ENCODE measurements around the gene HAPSTR1.
"Not testable (repeated sequence)": the region's sequence is repeated elsewhere in the genome, so short reads cannot be mapped to it uniquely, and the experiment has no call there.

The HAPSTR1 gene

DNA sequence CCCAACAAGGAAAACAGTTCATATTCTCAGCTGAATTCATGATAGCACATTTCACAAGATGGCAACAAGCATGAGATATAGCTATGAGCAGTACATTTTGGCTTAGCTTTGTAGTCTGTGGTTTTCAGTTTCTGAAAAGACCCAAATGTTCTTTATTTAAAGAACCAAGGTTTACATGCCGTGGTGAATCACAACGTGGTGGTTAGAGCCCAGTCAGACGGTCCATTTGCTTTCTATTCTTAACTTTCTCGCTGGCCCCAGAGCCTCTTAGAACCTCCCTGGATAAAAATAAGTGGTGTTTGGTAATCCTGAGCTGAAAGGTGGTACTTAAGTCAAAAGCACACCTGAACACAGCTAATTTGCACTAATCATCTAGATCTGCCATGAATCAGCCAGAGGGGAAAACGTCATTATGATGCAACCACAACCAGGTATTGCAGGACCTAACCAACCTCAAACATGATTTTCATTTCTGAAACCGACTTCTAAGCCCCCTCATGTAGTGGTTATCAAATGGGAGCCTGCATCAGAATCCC is 18.6 kb upstream of the HAPSTR1 start:
- no peak for DNase-seq

DNA sequence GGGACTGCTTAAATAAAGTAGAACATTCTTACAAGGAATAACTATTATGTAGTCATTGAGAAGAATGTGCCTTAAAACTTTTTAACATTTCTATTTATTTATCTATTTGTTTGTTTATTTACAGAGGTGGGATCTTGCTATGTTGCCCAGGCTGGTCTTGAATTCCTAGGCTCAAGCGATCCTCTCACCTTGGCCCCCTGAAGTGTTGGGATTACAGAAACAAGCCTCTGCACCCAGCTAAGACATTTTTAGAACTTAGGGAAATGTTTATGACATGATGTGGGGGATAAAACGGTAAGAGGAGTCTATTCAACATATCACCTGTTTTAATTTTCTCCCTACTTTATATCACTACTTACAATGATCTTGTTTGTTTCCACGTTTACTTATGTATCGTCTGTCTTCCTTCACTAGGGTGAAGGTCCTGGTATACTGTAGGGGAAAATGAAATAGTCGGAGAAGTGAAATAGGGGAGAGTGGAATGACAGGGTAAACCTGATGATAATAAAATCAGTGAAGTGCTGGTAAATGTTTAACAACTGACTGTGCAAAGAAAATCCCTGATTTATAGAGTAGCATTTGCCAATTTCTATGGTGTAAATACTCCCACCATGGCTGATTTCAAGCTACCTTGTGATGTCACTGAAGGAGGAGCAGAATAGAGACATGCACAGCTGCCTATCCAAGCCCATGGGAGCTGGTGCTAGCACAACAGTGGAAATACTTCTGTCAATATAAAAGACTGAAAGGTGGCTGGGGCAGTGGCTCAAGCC is 16.0 kb upstream of the HAPSTR1 start:
- no peak for DNase-seq

DNA sequence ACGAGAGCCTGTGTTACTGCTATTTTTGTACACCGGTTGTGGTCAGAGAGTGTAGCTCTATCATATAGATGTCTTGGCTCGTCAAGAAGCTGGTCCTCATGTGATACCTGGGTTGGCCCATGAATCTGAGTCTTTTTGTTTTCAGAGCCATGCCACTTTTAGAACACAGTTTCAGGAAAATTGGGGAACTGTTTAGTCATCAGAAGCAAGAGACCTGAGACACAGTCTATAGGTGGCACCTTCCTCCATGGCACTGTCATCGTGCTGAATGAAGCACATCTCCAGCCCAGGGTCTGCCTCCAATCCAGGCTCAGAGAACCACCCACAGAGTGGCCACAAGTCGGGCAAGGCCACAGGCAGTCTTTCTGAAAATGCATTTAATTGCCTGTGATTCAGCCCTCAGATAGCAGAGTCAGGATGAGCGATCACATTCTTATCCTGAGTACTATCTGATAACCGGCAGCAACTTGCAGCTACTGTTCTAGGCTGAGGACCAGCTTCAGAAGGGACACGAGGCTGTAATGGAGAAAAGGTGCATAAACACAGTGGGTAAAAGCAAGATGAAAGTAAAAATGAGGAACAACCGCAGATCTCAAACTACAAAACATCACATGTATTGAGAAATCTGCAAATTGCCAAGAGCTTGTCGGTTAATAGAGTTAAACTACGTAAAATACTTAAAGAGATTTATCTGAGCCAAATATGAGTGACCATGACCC is 14.2 kb upstream of the HAPSTR1 start:
- no peak for DNase-seq

DNA sequence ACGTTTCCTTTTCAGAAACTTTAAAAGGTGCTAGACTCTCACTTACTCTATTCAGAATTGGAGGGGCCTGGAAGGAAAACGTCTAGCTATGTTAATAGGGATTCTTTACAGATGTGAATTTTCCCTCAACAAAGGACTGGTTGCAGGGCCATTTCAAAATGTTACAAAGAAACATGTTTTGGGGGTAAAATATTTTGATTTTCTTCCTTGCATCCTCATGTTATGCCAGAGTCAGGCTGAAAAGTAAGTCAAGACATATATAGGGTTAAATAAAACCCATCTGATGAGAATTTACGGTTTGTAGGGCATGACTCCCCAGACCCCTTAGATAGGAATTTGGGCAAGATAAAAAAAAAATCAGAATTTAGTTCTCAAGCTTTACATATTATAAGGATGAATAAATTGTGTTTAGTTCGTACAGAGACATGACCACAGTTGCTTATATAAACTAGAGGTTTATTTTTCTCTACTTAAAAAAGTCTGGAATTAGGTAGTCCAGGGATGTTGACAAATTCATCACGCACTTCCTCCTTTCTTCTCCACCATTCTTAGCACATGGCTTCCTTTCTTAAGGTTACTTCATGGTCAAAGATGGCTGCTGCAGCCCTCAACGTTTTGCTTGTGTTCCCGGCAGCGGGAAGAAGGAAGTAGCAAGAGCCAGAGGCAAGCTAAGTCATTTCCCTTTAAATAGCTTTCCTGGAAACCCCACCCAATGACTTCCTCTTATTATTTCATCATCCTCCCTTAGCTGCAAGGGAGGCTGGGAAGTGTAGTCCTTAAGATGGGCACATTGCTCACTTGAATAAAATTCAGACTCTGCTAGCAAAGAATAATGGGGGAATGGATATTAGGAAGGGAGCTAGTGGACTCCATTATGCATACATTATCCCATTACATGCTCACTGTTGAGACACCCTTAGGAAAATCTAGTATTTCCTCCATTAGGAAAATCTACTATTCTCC is 12.7 kb upstream of the HAPSTR1 start:
- not testable (repeated sequence) for DNase-seq

DNA sequence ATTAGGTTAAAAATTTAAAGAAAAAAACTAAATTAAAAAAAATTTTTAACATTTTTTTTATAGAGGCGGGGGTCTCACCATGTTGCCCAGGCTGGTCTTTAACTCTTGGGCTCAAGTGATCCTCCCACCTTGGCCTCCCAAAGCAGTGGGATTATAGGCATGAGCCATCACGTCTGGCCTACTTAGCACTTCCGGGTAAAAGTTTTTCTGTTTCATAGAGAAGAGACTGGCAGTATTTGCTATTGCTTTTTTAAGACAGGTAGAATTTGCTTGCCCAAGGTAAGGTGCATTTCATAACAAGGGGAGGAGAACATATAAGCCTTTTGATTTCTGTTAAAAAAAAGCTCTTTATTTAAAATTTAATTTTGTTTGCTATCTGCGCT is 12.0 kb upstream of the HAPSTR1 start:
- DNase-seq, result no peak

DNA sequence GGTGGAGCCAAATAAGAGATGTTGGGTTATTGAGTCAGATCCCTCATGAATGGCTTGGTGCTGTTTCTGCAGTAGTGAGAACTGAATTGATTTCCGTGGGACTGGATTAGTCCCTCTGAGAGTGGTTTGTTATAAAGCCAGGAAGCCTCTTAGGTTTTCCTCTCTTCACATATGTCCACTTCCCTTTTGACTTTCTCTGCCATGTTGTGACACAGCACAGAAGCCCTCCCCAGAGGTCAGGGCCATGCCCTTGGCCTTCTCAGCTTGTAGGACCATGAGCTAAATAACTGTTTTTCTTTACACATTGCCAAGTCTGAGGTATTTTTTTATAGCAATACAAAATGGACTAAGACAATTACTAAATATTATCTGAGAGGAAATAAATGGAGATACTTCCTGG is 10.3 kb upstream of the HAPSTR1 start:
- DNase-seq, result no peak

DNA sequence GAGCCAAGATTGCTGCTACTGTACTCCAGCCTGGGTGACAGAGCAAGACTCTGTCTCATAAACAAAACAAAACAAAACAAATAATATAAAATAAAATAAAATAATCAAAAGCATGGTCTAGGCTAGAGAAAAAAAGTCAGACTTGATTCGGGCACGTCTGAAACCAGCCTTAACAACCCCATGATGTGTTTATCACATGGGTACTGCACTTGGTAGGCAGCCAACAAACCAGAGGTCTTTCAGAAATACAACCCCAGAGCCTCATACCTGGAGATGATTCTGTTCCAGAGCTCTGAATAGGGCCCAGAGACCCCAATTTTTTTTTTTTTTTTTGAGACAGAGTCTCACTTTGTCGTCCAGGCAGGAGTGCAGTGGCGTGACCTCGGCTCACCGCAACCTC is 9.6 kb upstream of the HAPSTR1 start:
- DNase-seq, result no peak

DNA sequence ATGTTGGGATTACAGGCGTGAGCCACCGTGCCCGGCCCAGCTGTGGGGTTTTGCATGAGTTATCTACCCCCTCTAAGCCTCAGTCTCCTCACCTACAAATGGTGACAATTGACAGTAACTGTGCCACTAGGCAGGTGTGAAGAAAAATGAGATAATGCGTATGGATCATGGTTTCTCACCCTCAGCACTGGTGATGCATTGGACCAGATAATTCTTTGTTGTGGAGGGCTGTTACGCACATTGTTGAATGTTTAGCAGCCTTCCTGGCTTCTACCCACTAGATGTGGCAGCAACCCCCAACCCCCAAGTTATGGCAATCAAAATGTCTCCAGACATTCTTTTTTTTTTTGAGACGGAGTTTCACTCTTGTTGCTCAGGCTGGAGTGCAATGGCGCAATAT is 9.0 kb upstream of the HAPSTR1 start:
- no peak for DNase-seq

DNA sequence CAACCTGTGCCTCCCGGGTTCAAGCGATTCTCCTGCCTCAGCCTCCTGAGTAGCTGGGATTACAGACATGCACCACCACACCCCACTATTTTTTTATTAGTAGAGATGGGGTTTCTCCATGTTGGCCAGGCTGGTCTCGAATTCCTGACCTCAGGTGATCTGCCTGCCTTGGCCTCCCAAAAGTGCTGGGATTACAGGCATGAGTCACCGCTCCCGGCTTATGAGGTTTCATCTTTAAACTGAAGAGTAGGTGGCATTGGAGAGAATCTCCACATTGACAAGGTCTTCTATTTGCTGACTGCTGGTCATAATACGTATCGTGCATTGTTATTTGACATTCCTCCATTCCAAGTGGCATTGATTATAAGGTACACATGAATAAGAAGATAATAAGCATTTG is 3.7 kb upstream of the HAPSTR1 start:
- DNase-seq, result not testable (repeated sequence)

DNA sequence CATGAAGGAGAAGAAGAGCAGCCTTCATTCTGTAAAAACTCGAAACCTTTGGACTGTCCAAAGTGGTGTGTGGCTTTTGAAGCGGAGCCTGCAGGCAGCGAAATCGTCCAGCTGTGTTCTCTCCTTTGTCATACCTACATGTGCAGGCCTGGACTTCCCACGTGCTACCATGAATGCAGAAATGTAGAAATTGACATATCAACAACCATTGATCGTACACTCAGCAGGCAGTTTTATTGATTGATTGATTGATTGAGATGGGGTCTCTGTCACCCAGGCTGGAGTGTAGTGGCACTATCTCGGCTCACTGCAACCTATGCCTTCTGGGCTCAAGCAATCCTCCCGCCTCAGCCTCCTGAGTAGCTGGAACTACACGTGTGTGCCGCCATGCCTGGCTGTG is 2.6 kb upstream of the HAPSTR1 start:
- no peak for DNase-seq

DNA sequence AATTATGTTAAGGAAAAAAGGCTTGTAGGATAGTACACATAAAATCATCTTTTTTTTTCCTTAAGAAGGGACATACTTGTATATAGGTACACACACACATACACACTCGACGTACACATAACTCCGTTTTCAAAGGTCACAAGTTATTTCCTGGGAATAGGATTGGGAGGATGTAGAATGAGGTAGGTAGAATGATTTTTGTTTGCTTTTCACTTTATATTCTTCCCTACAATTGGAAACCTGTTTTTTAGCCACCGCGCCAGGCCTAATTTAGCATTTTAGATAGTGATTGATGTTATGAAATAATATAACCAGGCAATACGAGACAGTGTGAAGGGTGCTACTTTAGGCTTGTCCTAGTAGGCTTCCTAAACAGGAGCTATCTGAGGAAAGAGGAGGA is 1.8 kb upstream of the HAPSTR1 start:
- no peak for DNase-seq

DNA sequence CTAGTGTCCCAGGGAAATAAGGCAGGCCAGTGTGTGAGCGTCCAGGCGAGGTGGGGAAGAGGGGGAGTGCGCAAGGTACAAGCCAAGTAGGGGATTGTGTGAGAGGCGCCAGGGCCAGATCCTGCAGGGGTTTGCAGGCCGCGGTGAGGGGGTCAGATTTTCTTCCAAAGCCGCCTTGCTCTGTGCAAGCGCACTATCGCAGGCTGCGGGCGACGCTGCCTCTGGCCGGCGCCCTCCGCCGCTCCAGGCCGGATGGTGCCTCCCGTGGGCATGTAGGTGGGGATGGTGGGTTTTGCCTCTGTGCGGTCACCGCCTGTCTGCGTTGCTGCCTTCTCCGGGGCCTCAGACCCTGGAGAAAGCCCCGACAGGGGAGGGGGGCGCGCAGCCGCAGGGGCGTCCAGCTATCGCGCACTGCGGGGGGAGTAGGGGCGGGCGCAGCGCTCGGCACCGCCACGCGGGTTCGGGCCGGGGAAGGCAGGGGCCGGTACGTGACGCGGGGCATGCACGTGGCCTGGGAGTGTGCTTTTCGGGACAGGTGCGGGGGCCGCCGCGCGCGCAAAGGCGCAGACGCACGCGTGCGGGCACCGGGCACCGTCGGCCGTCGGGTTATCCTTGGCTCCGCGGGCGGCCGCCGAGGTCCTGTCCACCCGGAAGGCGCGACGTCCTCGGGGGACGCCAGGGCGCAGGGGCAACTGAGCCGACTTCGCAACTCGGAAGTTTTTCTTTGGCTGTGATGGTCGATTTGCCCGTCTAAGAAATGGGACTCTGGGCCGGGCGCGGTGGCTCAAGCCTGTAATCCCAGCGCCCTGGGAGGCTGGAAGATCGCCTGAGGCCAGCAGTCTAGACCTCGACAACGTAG is 1.1 kb upstream of the HAPSTR1 start:
- DNase-seq, result peak; percentile 12

DNA sequence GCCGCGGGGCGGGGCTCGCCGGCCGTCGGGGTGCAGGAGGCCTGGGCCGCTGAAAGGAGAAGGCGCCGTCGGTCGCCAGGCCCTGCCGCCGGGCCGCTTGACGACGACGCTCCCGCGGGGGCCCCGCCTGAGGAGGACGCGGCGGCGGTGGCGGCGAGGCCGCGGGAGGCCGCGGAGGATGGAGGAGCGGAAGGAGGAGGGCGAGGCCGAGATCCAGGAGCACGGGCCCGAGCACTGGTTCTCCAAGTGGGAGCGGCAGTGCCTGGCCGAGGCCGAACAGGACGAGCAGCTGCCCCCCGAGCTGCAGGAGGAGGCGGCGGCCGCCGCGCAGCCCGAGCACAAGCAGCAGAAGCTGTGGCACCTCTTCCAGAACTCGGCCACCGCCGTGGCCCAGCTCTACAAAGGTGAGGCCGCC is 430 bp downstream of the HAPSTR1 start:
- DNase-seq, result peak; percentile 24

DNA sequence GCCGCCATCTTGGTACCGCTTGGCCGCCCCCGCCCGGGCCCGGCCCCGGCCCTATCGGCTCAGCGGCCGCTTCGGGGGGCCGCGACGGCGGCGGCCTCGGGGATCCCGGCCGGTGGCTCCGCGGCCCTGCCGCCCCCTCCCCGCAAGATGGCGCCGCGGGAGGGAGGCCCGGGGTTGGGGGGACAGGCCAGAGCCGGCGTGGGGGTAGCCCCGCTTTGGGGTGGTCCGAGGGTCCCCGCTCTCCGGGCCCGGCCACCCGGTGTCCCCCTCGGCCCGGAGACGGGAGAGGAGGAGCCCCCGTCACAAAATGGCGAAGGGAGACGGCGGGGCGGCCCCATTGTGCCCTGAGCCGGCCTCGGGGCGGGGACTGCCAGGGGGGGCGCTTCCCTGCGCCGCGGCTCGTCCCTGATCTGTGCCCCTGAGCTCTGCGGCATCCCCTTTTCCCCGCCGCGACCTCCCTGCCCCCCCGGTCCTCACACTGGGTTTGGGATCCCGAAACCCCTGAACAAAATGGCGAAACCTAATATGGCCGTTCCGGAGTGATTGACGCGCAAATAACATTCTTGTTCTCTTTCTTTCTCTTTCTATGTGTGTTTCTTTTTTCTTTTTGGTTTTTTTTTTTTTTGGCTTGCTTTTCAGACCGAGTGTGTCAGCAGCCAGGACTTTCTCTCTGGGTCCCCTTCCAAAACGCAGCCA is 986 bp downstream of the HAPSTR1 start:
- DNase-seq, result peak; percentile 55

DNA sequence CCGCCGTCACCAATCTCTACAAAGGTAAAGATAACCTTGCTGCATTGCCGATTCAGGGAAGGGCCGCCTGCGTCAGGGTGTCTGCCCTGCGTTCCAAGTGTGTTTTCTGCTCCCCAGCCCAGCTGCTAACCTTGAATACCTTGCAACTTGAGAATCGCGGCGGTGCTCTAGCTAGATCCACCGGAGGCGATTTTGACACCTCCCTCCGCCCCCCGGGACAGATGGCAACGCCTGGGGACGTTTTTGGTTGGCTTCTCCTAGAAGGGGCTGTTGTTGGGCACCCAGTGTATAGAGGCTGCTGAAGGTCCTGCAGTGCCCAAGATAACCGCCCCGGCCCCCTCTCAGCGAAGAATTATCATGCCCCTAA is 1.5 kb downstream of the HAPSTR1 start:
- peak; percentile 12 for DNase-seq

DNA sequence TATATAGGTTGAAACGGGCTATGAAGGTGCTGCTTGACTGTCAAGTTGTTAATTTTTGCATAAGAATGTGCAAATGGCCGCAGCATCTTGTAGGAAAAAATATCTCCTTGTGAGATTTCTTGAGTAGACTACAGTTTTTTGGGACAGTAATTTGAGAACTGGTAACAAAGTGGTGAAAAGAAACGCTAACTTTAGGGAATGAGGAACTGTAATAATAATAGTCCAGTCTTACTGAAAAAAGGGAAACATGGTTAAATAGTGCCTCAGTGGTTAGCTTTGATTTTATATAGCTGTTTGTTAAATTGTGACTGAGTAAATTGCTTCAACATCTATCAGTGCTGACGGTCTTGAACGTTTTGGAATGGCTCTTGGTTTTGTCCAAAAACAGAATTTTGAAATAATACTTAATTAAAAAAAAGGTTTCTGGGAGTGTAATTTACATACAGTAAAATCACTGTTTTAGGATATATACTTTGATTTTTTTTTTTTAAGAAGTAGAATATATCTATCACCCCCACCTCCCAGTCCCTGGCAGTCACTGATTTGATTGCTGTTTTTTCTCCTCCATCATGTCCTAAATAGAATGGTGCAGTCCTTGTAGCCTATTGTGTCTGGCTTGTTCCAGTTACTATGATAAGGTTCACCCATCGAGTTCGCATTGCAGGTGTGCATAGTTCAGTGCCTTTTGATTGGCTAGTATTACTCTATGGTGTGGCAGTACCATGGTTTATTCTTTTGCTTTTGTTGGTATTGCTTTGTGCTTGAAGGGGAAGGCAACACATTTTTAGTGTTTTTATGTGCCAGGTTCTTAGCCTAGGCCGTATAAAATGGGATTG is 2.8 kb downstream of the HAPSTR1 start:
- DNase-seq, result no peak

DNA sequence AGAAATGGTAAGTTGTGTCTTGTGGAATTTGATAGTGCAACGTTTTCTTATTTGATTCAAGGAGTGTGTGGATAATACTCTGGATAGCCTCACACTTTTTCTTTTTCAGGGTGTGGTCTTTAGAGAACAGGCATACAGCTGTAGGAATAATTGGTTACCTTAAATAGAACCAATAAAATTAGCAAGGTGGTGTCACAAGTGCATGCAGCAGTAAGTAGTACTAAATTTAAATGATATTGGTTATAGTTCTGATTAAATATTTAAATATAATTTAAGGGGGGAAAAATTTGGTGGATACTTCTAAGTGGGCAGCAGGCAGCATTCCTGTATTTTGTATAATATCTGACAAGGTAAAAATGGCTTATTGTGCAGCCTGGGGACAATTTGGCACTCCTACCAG is 3.7 kb downstream of the HAPSTR1 start:
- no peak for DNase-seq

DNA sequence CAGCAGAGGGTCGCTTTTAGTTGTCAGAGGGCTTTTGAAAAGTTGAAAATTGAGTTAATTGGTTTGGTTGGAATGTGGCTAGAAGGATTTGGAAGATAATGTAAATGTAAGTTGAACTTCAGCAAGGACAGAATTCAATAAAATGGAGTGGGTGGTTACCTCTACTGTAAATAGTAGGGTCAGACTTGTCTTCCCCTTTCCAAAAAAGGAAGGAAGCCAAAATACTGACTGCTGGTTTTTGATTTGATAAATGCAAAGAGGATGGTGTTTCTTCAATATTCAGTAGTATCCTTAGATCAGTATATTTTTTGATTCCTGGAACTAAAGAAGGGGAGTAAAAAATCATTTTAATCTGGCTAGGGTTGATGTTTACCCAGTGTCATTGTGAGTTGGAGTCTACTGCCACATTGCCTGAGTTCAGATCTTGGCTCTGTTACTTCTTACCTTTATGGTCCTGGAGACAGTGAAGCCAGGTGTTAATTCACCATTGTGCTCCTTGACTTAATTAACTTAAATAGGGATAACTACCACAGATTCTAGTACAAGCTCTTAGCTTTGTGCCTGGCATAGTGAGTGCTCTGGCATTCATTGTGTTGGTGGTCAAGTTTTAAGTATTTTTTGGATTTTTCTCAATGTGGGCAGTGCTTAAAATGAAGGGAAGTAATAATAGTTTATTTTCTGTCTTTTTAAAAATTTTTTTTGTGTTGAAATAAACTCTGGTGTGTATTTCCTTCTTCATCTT is 4.4 kb downstream of the HAPSTR1 start:
- DNase-seq, result no peak

DNA sequence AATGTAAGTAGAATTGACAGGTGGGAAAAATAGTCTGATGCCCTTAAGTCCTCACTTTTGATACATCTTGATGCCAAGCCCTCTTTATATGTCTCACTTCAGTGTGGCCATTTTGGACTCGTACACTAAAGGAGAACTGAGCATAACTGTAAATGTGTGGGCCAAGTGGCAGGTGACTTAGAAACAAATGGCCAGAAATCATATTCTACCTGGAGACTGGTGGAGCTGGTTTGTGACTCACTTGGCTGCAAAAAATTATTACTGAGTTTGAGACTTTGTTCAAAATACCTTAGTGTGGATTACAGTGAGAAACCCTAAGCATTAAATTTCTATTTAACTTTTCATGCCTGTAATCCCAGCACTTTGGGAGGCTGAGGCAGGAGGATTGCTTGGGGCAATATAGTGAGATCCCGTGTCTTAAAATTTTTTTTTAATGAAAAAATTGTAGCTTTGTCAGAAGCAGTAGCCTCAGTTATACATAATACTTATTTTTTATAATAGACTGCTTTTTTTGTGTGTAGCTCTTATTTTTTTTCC is 5.0 kb downstream of the HAPSTR1 start:
- no peak for DNase-seq

Data from effector CD4-positive, alpha-beta T cell (primary cell).